Activated gamma-delta T cell treated with Interleukin-2 at 50 U/mL for 16 hours (primary cell): ENCODE data around the gene DLL4.
A peak's percentile ranks its signal among the peaks of the same experiment; 100 is the strongest.

ENCODE experiments used
- DNase-seq: peaks from one replicate; pipeline ENCODE4 v3.0.0-alpha.2; 2020

Gene DLL4

GRCh38 chr15:40927873-40928806, 1.0 kb upstream of the DLL4 start:
- DNase-seq = no peak

- no peak for DNase-seq
Measured at GRCh38 chr15:40929660-40930429, 705 bp downstream of the DLL4 start.

- peak; percentile 30 for DNase-seq
Measured at GRCh38 chr15:40930430-40931299, 1.5 kb downstream of the DLL4 start.

GRCh38 chr15:40931300-40932142, 2.4 kb downstream of the DLL4 start:
- no peak for DNase-seq

- no peak for DNase-seq
Measured at GRCh38 chr15:40932156-40932555, 3.0 kb downstream of the DLL4 start.

- no peak for DNase-seq
Measured at GRCh38 chr15:40932649-40933516, 3.7 kb downstream of the DLL4 start.

GRCh38 chr15:40933517-40933902, 4.4 kb downstream of the DLL4 start:
- DNase-seq = no peak

GRCh38 chr15:40934457-40934856, 5.3 kb downstream of the DLL4 start:
- no peak for DNase-seq

- DNase-seq = no peak
Measured at GRCh38 chr15:40936234-40936708, 7.1 kb downstream of the DLL4 start.

GRCh38 chr15:40936709-40937666, 7.8 kb downstream of the DLL4 start:
- no peak for DNase-seq

- DNase-seq = no peak
Measured at GRCh38 chr15:40937762-40938535, 8.8 kb downstream of the DLL4 start.

- no peak for DNase-seq
Measured at GRCh38 chr15:40938536-40938870, 9.4 kb downstream of the DLL4 start.

- DNase-seq = no peak
Measured at GRCh38 chr15:40940296-40940801, 11.2 kb downstream of the DLL4 start.

- DNase-seq = no peak
Measured at GRCh38 chr15:40941068-40941527, 12.0 kb downstream of the DLL4 start.

GRCh38 chr15:40941528-40942336, 12.6 kb downstream of the DLL4 start:
- peak; percentile 61 for DNase-seq

GRCh38 chr15:40942337-40942854, 13.3 kb downstream of the DLL4 start:
- no peak for DNase-seq

GRCh38 chr15:40942878-40943277, 13.7 kb downstream of the DLL4 start:
- DNase-seq = no peak
